Lower leg skin (tissue), 4 donors: Measurements from ENCODE around the gene DLGAP3. TPM values are rescaled to one million over a fixed set of nuclear protein-coding genes. Genes with fewer than 3 reads are reported as not detected.

Experiments used
- DNase-seq, 2 donors: peaks; one replicate each; pipeline ENCODE4 v3.0.0-alpha.2; 2019; ENCODE audit warnings: low spot score in 2 of 2
- H3K4me3 ChIP-seq: fragments of 200-600 bp; sonication (generic); 2 replicates; pipeline ENCODE4 v1.5.1; 2017; ENCODE audit warnings: mild to moderate bottlenecking, low read depth; ENCODE audit not compliant: poor library complexity, severe bottlenecking
- CTCF ChIP-seq, 3 donors: fragments of 450-650 bp; IDR thresholded peaks; one replicate each; pipeline ENCODE4 v1.5.1; 2016; ENCODE audit warnings: antibody characterized with exemption in 3 of 3, mild to moderate bottlenecking in 3 of 3, moderate library complexity in 2 of 3
- POLR2A ChIP-seq, 2 donors: fragments of 450-650 bp; IDR thresholded peaks; one replicate each; pipeline ENCODE4 v1.6.1; 2016 to 2017; ENCODE audit warnings: antibody characterized with exemption in 2 of 2, mild to moderate bottlenecking in 1 of 2, moderate library complexity in 1 of 2
- WGBS, 2 donors: methylation state at CpG; one replicate each; pipeline ENCODE4 v1.1.5; 2018; 5-methylcytosine and 5-hydroxymethylcytosine counted together
- intact Hi-C: fragments of 100-400 bp; cut with DNase I; formaldehyde crosslinking; loops from one replicate; pipeline ENCODE4 v1.15.0; 2023; ENCODE audit warnings: low total_unique reads
- total RNA-seq, 4 donors: library from RNA; depleted of rRNA; stranded (reverse); fragments of >200 nt; gene quantifications; one replicate each; pipeline ENCODE4 v1.1.0, GENCODE V29; 2016

DLGAP3 gene
- total RNA-seq, 4 donors from 2014 or later = 0.07 to 0.19 TPM; not detected in 2

DNA sequence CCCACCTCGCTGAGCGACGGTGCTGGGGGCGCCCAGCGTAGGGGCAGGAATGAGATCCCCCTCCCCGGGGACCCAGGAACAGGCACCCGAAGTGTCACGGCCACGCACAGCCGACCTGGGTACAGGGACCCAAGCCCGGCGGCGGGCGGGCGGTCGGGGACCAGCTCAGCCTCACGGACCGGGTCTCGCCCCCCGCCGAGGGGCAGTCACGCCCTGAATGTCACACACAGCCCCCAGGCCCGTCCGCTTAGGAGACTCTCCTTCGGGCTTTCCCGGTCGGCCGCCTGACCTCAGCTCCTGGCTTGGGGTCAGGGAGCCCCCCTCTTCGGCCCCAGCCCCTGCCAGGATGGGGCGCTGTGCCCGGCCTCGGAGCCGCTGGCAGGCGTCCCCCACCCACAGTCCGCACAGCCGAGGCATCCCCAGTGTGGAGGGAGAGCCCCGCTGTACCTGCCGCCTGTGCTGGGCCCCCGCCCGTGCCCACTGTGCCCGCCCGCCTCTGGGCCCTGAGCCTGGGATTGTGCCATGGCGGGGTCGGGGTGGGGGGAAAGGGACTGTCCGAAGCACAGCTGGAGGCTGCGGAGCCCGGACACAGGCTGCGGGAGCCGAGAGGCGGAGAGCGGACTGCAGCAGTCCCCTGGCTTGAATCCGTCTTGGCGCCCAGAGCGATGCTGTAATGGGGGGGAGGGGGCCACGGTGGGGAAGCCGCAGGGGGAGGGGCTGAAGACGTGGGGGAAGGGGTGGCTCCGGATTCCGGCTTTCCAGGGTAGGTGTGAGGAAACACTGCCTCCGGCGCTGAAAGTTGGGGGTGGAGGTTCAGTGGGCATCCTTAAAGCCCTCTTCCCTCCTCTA is 627 bp upstream of the DLGAP3 start:
- intact Hi-C loops = no loop called here
- no peak for DNase-seq
- 4 to 7% methylated on average over 11 to 15 of the region's 61 CpGs for WGBS, 2 donors
- no peak overlapping the region for H3K4me3 ChIP-seq
- no peak for TF ChIP-seq POLR2A (IDR thresholded peaks at IDR 0.05)
- no peak for TF ChIP-seq CTCF (IDR thresholded peaks at IDR 0.05)

GRCh38 chr1:34928699-34929496 is 552 bp downstream of the DLGAP3 start:
- 8 to 13% methylated on average over 18 to 22 of the region's 66 CpGs for WGBS, 2 donors
- no peak overlapping the region for H3K4me3 ChIP-seq
- no peak for TF ChIP-seq CTCF (IDR thresholded peaks at IDR 0.05)
- no peak for TF ChIP-seq POLR2A (IDR thresholded peaks at IDR 0.05)
- DNase-seq = no peak
- intact Hi-C loops = no loop called here

GRCh38 chr1:34928066-34928696 is 1.3 kb downstream of the DLGAP3 start:
- DNase-seq = no peak

DNA sequence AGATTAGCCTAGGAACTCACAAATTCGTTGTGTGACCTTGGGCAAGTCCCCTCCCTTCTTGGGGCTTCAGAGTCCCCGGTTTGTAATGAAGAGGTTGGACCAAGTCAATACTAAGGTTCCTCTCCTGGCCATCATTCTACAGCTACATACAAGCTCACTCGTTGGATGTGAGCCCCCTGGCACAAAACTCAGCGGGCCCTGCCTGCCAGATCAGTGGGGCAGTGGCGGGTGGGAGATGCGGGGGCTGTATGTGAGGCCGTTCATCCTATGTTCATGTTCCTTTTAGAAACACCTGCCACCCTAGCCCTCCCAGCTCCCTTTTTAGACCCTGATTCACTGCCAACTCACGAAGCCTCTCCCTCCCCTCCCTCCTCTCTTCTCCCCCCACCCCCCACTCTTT is 2.1 kb downstream of the DLGAP3 start:
- no peak for DNase-seq
- TF ChIP-seq POLR2A (IDR thresholded peaks at IDR 0.05) (no peak), CTCF (IDR thresholded peaks at IDR 0.05) (no peak)
- no peak overlapping the region for H3K4me3 ChIP-seq
- 45 to 51% methylated on average over 8 of the region's 8 CpGs for WGBS, 2 donors
- intact Hi-C loops = no loop called here

More at GRCh38 chr1:34928066-34928696, 1.3 kb downstream of the DLGAP3 start:
- no peak overlapping the region for H3K4me3 ChIP-seq
- intact Hi-C loops = no loop called here
- TF ChIP-seq CTCF (IDR thresholded peaks at IDR 0.05) = no peak
- TF ChIP-seq POLR2A (IDR thresholded peaks at IDR 0.05) = no peak
- WGBS, 2 donors = 23% methylated on average over 9 of the region's 9 CpGs

GRCh38 chr1:34926894-34927293 is 2.6 kb downstream of the DLGAP3 start:
- intact Hi-C loops = no loop called here
- no peak overlapping the region for H3K4me3 ChIP-seq
- no peak for DNase-seq

More at GRCh38 chr1:34926894-34927293, 2.6 kb downstream of the DLGAP3 start:
- WGBS, 2 donors = 12 to 18% methylated on average over 5 of the region's 5 CpGs
- no peak for TF ChIP-seq CTCF (IDR thresholded peaks at IDR 0.05)
- no peak for TF ChIP-seq POLR2A (IDR thresholded peaks at IDR 0.05)
